Activated naive CD8-positive, alpha-beta T cell treated with anti-CD3 and anti-CD28 coated beads for 36 hours (primary cell): ENCODE results near the gene XRCC4. TPM values are rescaled to one million over a fixed set of nuclear protein-coding genes. Genes with fewer than 3 reads are reported as not detected.
"Not testable (repeated sequence)": the region's sequence is repeated elsewhere in the genome, so short reads cannot be mapped to it uniquely, and the experiment has no call there.

Experiments used
- DNase-seq: peaks from one replicate; pipeline ENCODE4 v3.0.0; 2021
- H3K27ac Mint-ChIP-seq: one replicate; pipeline ENCODE4 v1.8.0; 2022; ENCODE audit warnings: mild to moderate bottlenecking, moderate library complexity, mixed read lengths
- H3K27me3 Mint-ChIP-seq: one replicate; pipeline ENCODE4 v1.8.0; 2022; ENCODE audit warnings: mild to moderate bottlenecking, mixed read lengths
- H3K36me3 Mint-ChIP-seq: one replicate; pipeline ENCODE4 v1.8.0; 2021; ENCODE audit warnings: mild to moderate bottlenecking, mixed read lengths
- H3K4me1 Mint-ChIP-seq: one replicate; pipeline ENCODE4 v1.8.0; 2021; ENCODE audit warnings: mixed read lengths
- H3K4me3 Mint-ChIP-seq: one replicate; pipeline ENCODE4 v1.8.0; 2022; ENCODE audit warnings: mild to moderate bottlenecking, moderate library complexity, mixed read lengths
- H3K9me3 Mint-ChIP-seq: one replicate; pipeline ENCODE4 v1.8.0; 2022; ENCODE audit warnings: mixed read lengths
- total RNA-seq, 2 experiments: library from RNA; stranded (reverse); gene quantifications; one replicate each; pipeline ENCODE4 v1.2.3, GENCODE V29; 2021

XRCC4 gene
- total RNA-seq, 2 experiments from 2014 or later: 11.4 to 12.2 TPM

- DNase-seq: no peak
- Mint-ChIP-seq H3K27ac (no peak overlapping the region), H3K4me3 (no peak overlapping the region), H3K9me3 (no peaks in the 10 kb centered on the region), H3K36me3 (peaks cover 45% of the 10 kb centered on the region), H3K27me3 (no peaks in the 10 kb centered on the region), H3K4me1 (peaks cover 16% of the 10 kb centered on the region)
These were observed 22.2 kb upstream of the XRCC4 start for GRCh38 chr5:83055166-83055565.

GRCh38 chr5:83058726-83059125 lies 18.6 kb upstream of the XRCC4 start:
- Mint-ChIP-seq H3K9me3 (no peaks in the 10 kb centered on the region), H3K36me3 (peaks cover 42% of the 10 kb centered on the region), H3K4me3 (no peak overlapping the region), H3K27ac (no peak overlapping the region), H3K27me3 (no peaks in the 10 kb centered on the region), H3K4me1 (peaks cover 18% of the 10 kb centered on the region)
- no peak for DNase-seq

- DNase-seq: no peak
- Mint-ChIP-seq H3K9me3 (no peaks in the 10 kb centered on the region), H3K36me3 (peaks cover 37% of the 10 kb centered on the region), H3K27me3 (no peaks in the 10 kb centered on the region), H3K4me1 (peaks cover 16% of the 10 kb centered on the region), H3K4me3 (no peak overlapping the region), H3K27ac (no peak overlapping the region)
These were observed 18.0 kb upstream of the XRCC4 start for GRCh38 chr5:83059341-83059740.

- no peak for DNase-seq
- Mint-ChIP-seq H3K9me3 (no peaks in the 10 kb centered on the region), H3K4me1 (peaks cover 36% of the 10 kb centered on the region), H3K4me3 (no peak overlapping the region), H3K27me3 (no peaks in the 10 kb centered on the region), H3K36me3 (peaks cover 16% of the 10 kb centered on the region), H3K27ac (no peak overlapping the region)
These were observed 10.7 kb upstream of the XRCC4 start for GRCh38 chr5:83066548-83067110.

GRCh38 chr5:83067377-83067776 lies 10.0 kb upstream of the XRCC4 start:
- not testable (repeated sequence) for H3K4me3 Mint-ChIP-seq, H3K27me3 Mint-ChIP-seq, H3K27ac Mint-ChIP-seq, H3K9me3 Mint-ChIP-seq, DNase-seq
- H3K36me3 Mint-ChIP-seq: peaks cover 21% of the 10 kb centered on the region
- peaks cover 42% of the 10 kb centered on the region for H3K4me1 Mint-ChIP-seq

GRCh38 chr5:83069096-83069799 lies 8.1 kb upstream of the XRCC4 start:
- H3K9me3 Mint-ChIP-seq: no peaks in the 10 kb centered on the region
- H3K4me3 Mint-ChIP-seq: no peak overlapping the region
- H3K4me1 Mint-ChIP-seq: peaks cover 58% of the 10 kb centered on the region
- H3K27me3 Mint-ChIP-seq: no peaks in the 10 kb centered on the region
- DNase-seq: no peak
- no peak overlapping the region for H3K27ac Mint-ChIP-seq
- peaks cover 36% of the 10 kb centered on the region for H3K36me3 Mint-ChIP-seq

GRCh38 chr5:83071286-83072051 lies 5.9 kb upstream of the XRCC4 start:
- peaks cover 67% of the 10 kb centered on the region for H3K4me1 Mint-ChIP-seq
- no peak overlapping the region for H3K4me3 Mint-ChIP-seq
- no peaks in the 10 kb centered on the region for H3K9me3 Mint-ChIP-seq
- H3K27ac Mint-ChIP-seq: peak overlapping the region; percentile 76
- H3K36me3 Mint-ChIP-seq: peaks cover 49% of the 10 kb centered on the region
- no peaks in the 10 kb centered on the region for H3K27me3 Mint-ChIP-seq
- DNase-seq: no peak

- Mint-ChIP-seq H3K4me1 (peaks cover 62% of the 10 kb centered on the region), H3K27me3 (no peaks in the 10 kb centered on the region), H3K27ac (no peak overlapping the region)
These were observed 4.4 kb upstream of the XRCC4 start for GRCh38 chr5:83072966-83073365.

GRCh38 chr5:83077662-83078261 lies 415 bp downstream of the XRCC4 start:
- H3K27me3 Mint-ChIP-seq: no peaks in the 10 kb centered on the region
- peaks cover 42% of the 10 kb centered on the region for H3K4me1 Mint-ChIP-seq
- H3K36me3 Mint-ChIP-seq: peaks cover 35% of the 10 kb centered on the region
- peak overlapping the region; percentile 98 for H3K27ac Mint-ChIP-seq
- peak overlapping the region; percentile 97 for H3K4me3 Mint-ChIP-seq
- peak; percentile 14 for DNase-seq
- peaks cover 2% of the 10 kb centered on the region for H3K9me3 Mint-ChIP-seq

More at GRCh38 chr5:83072966-83073365, 4.4 kb upstream of the XRCC4 start:
- Mint-ChIP-seq H3K4me3 (no peak overlapping the region), H3K9me3 (no peaks in the 10 kb centered on the region), H3K36me3 (peaks cover 49% of the 10 kb centered on the region)
- DNase-seq: no peak

- Mint-ChIP-seq H3K27ac (no peak overlapping the region), H3K27me3 (no peaks in the 10 kb centered on the region), H3K36me3 (peaks cover 7% of the 10 kb centered on the region), H3K4me3 (no peak overlapping the region), H3K9me3 (peaks cover 3% of the 10 kb centered on the region), H3K4me1 (peaks cover 12% of the 10 kb centered on the region)
- no peak for DNase-seq
These were observed 5.4 kb downstream of the XRCC4 start for GRCh38 chr5:83082750-83083149.

- Mint-ChIP-seq H3K9me3 (peaks cover 3% of the 10 kb centered on the region), H3K4me3 (no peak overlapping the region), H3K36me3 (peaks cover 5% of the 10 kb centered on the region), H3K27me3 (no peaks in the 10 kb centered on the region), H3K27ac (no peak overlapping the region), H3K4me1 (peaks cover 5% of the 10 kb centered on the region)
- no peak for DNase-seq
These were observed 7.0 kb downstream of the XRCC4 start for GRCh38 chr5:83084336-83084735.

GRCh38 chr5:83085106-83085505 lies 7.8 kb downstream of the XRCC4 start:
- Mint-ChIP-seq H3K4me1 (peaks cover 5% of the 10 kb centered on the region), H3K9me3 (peaks cover 3% of the 10 kb centered on the region), H3K27ac (no peak overlapping the region), H3K27me3 (no peaks in the 10 kb centered on the region), H3K36me3 (peaks cover 7% of the 10 kb centered on the region), H3K4me3 (no peak overlapping the region)
- DNase-seq: no peak

- H3K9me3 Mint-ChIP-seq: peaks cover 24% of the 10 kb centered on the region
- peaks cover 32% of the 10 kb centered on the region for H3K36me3 Mint-ChIP-seq
- H3K4me1 Mint-ChIP-seq: peaks cover 19% of the 10 kb centered on the region
- H3K27ac Mint-ChIP-seq: no peak overlapping the region
- H3K27me3 Mint-ChIP-seq: no peaks in the 10 kb centered on the region
- H3K4me3 Mint-ChIP-seq: no peak overlapping the region
- DNase-seq: no peak
These were observed 12.8 kb downstream of the XRCC4 start for GRCh38 chr5:83090169-83090568.

- peaks cover 25% of the 10 kb centered on the region for H3K9me3 Mint-ChIP-seq
- DNase-seq: no peak
- H3K27me3 Mint-ChIP-seq: no peaks in the 10 kb centered on the region
- peaks cover 19% of the 10 kb centered on the region for H3K4me1 Mint-ChIP-seq
- H3K36me3 Mint-ChIP-seq: peaks cover 41% of the 10 kb centered on the region
- H3K4me3 Mint-ChIP-seq: peak overlapping the region; percentile 19
- peak overlapping the region; percentile 75 for H3K27ac Mint-ChIP-seq
These were observed 15.3 kb downstream of the XRCC4 start for GRCh38 chr5:83092619-83093018.

- H3K4me3 Mint-ChIP-seq: no peak overlapping the region
- no peak for DNase-seq
- peaks cover 19% of the 10 kb centered on the region for H3K4me1 Mint-ChIP-seq
- H3K27me3 Mint-ChIP-seq: no peaks in the 10 kb centered on the region
- no peak overlapping the region for H3K27ac Mint-ChIP-seq
- peaks cover 41% of the 10 kb centered on the region for H3K36me3 Mint-ChIP-seq
- H3K9me3 Mint-ChIP-seq: peaks cover 25% of the 10 kb centered on the region
These were observed 16.3 kb downstream of the XRCC4 start for GRCh38 chr5:83093692-83094091.
